HG02981 (cell line): ENCODE results near the gene ZACN.

ENCODE experiments used
- ATAC-seq: cut with Tn5 transposase; IDR thresholded peaks from one replicate; pipeline ENCODE4 v1.9.1; 2021; ENCODE audit warnings: mild to moderate bottlenecking, moderate library complexity; ENCODE audit not compliant: unreplicated experiment

The ZACN gene

GRCh38 chr17:76097716-76098295 is 18.8 kb downstream of the ZACN start:
- ATAC-seq, result no peak

- ATAC-seq, result no peak
Measured at GRCh38 chr17:76102944-76103273, 23.9 kb downstream of the ZACN start.

GRCh38 chr17:76103274-76104139 is 24.5 kb downstream of the ZACN start, which contains the start of gene EXOC7:
Gene EXOC7 (minus strand): TSS chr17:76103787. CDS start chr17:76103692, 95 bp downstream.
- ATAC-seq, result peak; percentile 78

- ATAC-seq, result no peak
Measured at GRCh38 chr17:76104140-76104895, 25.3 kb downstream of the ZACN start.

GRCh38 chr17:76104896-76105231 is 25.9 kb downstream of the ZACN start:
- no peak for ATAC-seq

- no peak for ATAC-seq
Measured at GRCh38 chr17:76106703-76107102, 27.7 kb downstream of the ZACN start.

GRCh38 chr17:76107509-76107908 is 28.5 kb downstream of the ZACN start:
- no peak for ATAC-seq

- no peak for ATAC-seq
Measured at GRCh38 chr17:76111956-76112355, 33.0 kb downstream of the ZACN start.

- no peak for ATAC-seq
Measured at GRCh38 chr17:76115138-76115754, 36.3 kb downstream of the ZACN start.

GRCh38 chr17:76119409-76120371 is 40.7 kb downstream of the ZACN start:
- ATAC-seq, result no peak

GRCh38 chr17:76120658-76121008 is 41.7 kb downstream of the ZACN start:
- ATAC-seq, result no peak

GRCh38 chr17:76121932-76122430 is 43.0 kb downstream of the ZACN start:
- no peak for ATAC-seq

GRCh38 chr17:76122431-76123190 is 43.6 kb downstream of the ZACN start:
- no peak for ATAC-seq

- ATAC-seq, result no peak
Measured at GRCh38 chr17:76123191-76123499, 44.2 kb downstream of the ZACN start.

GRCh38 chr17:76123749-76124581 is 45.0 kb downstream of the ZACN start:
- ATAC-seq, result no peak

GRCh38 chr17:76124582-76125390 is 45.8 kb downstream of the ZACN start:
- ATAC-seq, result no peak

- ATAC-seq, result no peak
Measured at GRCh38 chr17:76125391-76125675, 46.4 kb downstream of the ZACN start.

- ATAC-seq, result no peak
Measured at GRCh38 chr17:76125922-76126321, 46.9 kb downstream of the ZACN start.
